Ammon's horn (tissue), 1 donor: ENCODE results near the gene TBX1.

ENCODE experiments used
- DNase-seq: peaks from one replicate; pipeline ENCODE4 v3.0.0-alpha.2; 2016; ENCODE audit warnings: low spot score

TBX1 gene

GRCh38 chr22:19753996-19754700 is 6.4 kb upstream of the TBX1 start:
- DNase-seq, result no peak

- DNase-seq, result no peak
Measured at GRCh38 chr22:19754701-19755144, 5.9 kb upstream of the TBX1 start.

GRCh38 chr22:19755145-19755710 is 5.3 kb upstream of the TBX1 start:
- no peak for DNase-seq

- no peak for DNase-seq
Measured at GRCh38 chr22:19755722-19756287, 4.8 kb upstream of the TBX1 start.

- DNase-seq, result no peak
Measured at GRCh38 chr22:19756288-19757128, 4.1 kb upstream of the TBX1 start.

- DNase-seq, result no peak
Measured at GRCh38 chr22:19757140-19757984, 3.2 kb upstream of the TBX1 start.

GRCh38 chr22:19757985-19758895 is 2.3 kb upstream of the TBX1 start:
- DNase-seq, result no peak

- DNase-seq, result no peak
Measured at GRCh38 chr22:19758896-19759426, 1.6 kb upstream of the TBX1 start.

GRCh38 chr22:19759427-19760057 is 1.0 kb upstream of the TBX1 start:
- DNase-seq, result no peak

- no peak for DNase-seq
Measured at GRCh38 chr22:19760951-19761724, 560 bp downstream of the TBX1 start.

GRCh38 chr22:19761725-19762567 is 1.4 kb downstream of the TBX1 start:
- no peak for DNase-seq

- DNase-seq, result no peak
Measured at GRCh38 chr22:19762568-19763457, 2.2 kb downstream of the TBX1 start.

GRCh38 chr22:19763458-19764298 is 3.1 kb downstream of the TBX1 start:
- no peak for DNase-seq

GRCh38 chr22:19764299-19764593 is 3.7 kb downstream of the TBX1 start:
- no peak for DNase-seq

- DNase-seq, result no peak
Measured at GRCh38 chr22:19764636-19765476, 4.3 kb downstream of the TBX1 start.
